IPS-18a (cell line): ENCODE data around the gene DCAF8.
"Not testable (repeated sequence)": the region's sequence is repeated elsewhere in the genome, so short reads cannot be mapped to it uniquely, and the experiment has no call there.

ENCODE experiments used
- H3K27ac ChIP-seq: one replicate; pipeline ENCODE4 v1.5.1; 2013; ENCODE audit warnings: low read length
- H3K27me3 ChIP-seq: one replicate; pipeline ENCODE4 v1.6.1; 2013; ENCODE audit warnings: mild to moderate bottlenecking, low read length; ENCODE audit not compliant: control insufficient read depth, insufficient read depth
- H3K36me3 ChIP-seq: one replicate; pipeline ENCODE4 v1.6.1; 2013; ENCODE audit warnings: low read depth, low read length; ENCODE audit not compliant: control insufficient read depth
- H3K4me1 ChIP-seq: one replicate; pipeline ENCODE4 v1.6.1; 2013; ENCODE audit warnings: low read depth, low read length; ENCODE audit not compliant: control insufficient read depth
- H3K4me3 ChIP-seq: one replicate; pipeline ENCODE4 v1.5.1; 2013; ENCODE audit warnings: low read length
- H3K9ac ChIP-seq: one replicate; pipeline ENCODE4 v1.6.1; 2013; ENCODE audit warnings: mild to moderate bottlenecking, low read length, moderate library complexity
- H3K9me3 ChIP-seq: one replicate; pipeline ENCODE4 v1.6.1; 2013; ENCODE audit warnings: low read depth, low read length; ENCODE audit not compliant: control insufficient read depth

DCAF8 gene

DNA sequence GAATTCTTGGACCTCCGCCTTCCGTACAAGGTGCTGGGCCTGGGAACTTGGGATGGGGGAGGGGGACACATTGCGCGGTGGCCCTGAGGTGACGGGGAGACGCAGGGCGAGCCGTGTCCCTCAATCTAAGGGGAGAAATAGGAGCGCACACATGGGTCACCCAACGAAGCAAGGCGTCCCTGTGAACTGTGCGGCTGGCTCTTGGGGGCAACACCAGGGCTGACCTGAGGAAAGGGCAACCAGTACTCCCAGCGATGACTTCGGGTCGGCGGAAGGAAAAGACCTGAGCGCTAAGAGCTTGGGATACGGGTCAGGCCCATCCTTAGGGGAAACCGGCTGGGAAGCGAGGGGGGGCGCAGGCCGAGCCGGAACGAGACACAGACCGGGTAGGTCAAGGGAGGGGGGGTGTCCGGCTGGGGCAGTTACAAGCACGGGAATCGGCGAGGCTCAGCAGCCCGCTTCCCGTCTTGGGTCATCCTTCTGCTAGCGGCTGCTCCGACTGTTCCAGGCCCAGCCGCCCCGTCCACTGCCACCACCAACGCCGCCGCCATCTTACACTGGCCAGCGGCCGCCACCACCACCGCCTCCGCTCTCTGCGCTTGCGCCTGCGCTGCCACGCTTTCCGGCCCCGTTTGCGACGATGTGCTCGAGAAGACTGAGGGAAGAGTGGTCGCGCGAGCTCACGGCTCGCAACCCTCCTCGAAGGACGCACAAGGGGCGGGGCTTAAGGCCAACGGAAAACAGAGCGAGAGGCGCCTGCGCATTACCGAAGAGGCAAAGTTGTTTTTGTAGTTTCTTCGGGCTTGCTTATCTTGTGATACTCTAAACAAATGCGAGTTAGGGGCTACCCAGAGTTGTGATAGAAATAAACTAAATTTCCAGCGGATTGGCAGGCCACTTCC, at the start of gene DCAF8:
Gene DCAF8, minus strand, starts transcription at position 657 of the 902 bp plus-strand sequence. CDS start 18,541 bp downstream, outside the sequence.
- H3K9me3 ChIP-seq: no peaks in the 10 kb centered on the region
- H3K4me1 ChIP-seq: peaks cover 22% of the 10 kb centered on the region
- H3K27ac ChIP-seq: peak within 1 kb of the TSS; percentile 91
- peak within 1 kb of the TSS; percentile 99 for H3K4me3 ChIP-seq
- peaks cover 7% of the 10 kb centered on the region for H3K36me3 ChIP-seq
- peak within 1 kb of the TSS; percentile 98 for H3K9ac ChIP-seq
- H3K27me3 ChIP-seq: no peaks in the 10 kb centered on the region

GRCh38 chr1:160309571-160309970, 47.2 kb upstream of the DCAF8 start:
- peaks cover 72% of the 10 kb centered on the region for H3K36me3 ChIP-seq
- H3K4me1 ChIP-seq: peaks cover 27% of the 10 kb centered on the region
- no peak overlapping the region for H3K4me3 ChIP-seq
- no peak overlapping the region for H3K9ac ChIP-seq
- no peaks in the 10 kb centered on the region for H3K27me3 ChIP-seq
- H3K27ac ChIP-seq: no peak overlapping the region
- H3K9me3 ChIP-seq: no peaks in the 10 kb centered on the region

- no peak overlapping the region for H3K4me3 ChIP-seq
- H3K36me3 ChIP-seq: peaks cover 72% of the 10 kb centered on the region
- no peak overlapping the region for H3K9ac ChIP-seq
- H3K27ac ChIP-seq: no peak overlapping the region
- H3K9me3 ChIP-seq: no peaks in the 10 kb centered on the region
- H3K27me3 ChIP-seq: no peaks in the 10 kb centered on the region
- H3K4me1 ChIP-seq: peaks cover 27% of the 10 kb centered on the region
Observed at GRCh38 chr1:160309185-160309557, 46.8 kb upstream of the DCAF8 start.

DNA sequence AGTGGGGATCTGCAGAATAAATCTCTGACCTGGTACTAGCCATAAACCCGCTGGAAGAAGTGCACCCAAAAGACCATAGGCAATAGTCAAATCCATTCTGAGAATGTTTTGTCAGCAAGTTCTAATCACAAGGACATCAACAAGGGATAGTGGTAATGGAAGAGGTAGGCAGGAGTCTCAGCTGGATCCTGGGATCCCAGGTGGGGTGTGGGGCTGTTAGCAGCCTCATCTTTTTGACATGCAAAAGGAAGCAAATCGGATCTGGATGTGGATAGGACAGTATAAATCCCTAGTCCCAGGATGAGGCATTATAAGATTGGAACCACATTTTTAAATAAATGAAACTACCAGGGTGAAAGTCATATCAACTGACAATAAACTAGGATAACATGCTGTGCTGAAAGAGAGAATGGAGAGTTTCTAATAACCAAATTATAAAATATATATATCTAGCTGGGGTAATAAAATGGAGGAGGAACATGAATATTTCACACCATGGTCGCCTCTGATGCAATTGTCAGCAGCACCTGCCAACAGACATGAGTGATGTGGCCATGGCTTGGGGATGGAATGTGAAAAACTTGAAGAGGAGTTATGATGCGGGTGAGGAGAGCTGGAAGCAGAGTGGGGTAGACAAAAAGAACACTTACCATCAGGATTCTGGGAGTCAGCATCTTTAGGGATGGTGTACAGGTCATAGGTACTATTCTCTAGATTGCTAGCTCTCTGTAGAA, 46.3 kb upstream of the DCAF8 start:
- Histone ChIP-seq H3K27ac (no peak overlapping the region), H3K27me3 (no peaks in the 10 kb centered on the region), H3K9me3 (no peaks in the 10 kb centered on the region), H3K4me1 (peaks cover 27% of the 10 kb centered on the region), H3K9ac (no peak overlapping the region), H3K36me3 (peaks cover 74% of the 10 kb centered on the region), H3K4me3 (no peak overlapping the region)

- Histone ChIP-seq H3K4me1 (peaks cover 27% of the 10 kb centered on the region), H3K36me3 (peaks cover 73% of the 10 kb centered on the region), H3K27ac (peak overlapping the region; percentile 1), H3K27me3 (no peaks in the 10 kb centered on the region), H3K9ac (no peak overlapping the region), H3K9me3 (no peaks in the 10 kb centered on the region), H3K4me3 (peak overlapping the region; percentile 33)
Observed at GRCh38 chr1:160307118-160307791, 44.9 kb upstream of the DCAF8 start.

DNA sequence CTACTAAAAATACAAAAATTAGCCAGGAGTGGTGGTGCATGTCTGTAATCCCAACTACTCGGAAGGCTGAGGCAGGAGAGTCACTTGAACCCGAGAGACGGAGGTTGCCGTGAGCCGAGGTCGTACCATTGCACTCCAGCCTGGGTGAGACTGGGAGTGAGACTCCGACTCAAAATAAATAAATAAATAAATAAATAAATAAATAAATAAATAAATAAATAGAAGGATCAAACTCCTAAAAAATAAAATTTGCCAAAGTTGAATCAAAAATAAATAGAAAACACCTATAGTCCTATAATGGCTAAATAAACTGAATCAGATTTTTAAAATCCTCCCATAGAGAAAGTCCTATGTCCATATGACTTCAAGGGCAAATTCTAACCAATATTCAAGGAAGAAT, 37.8 kb upstream of the DCAF8 start:
- peaks cover 69% of the 10 kb centered on the region for H3K36me3 ChIP-seq
- H3K27me3 ChIP-seq: no peaks in the 10 kb centered on the region
- no peaks in the 10 kb centered on the region for H3K4me1 ChIP-seq
- no peak overlapping the region for H3K9ac ChIP-seq
- H3K4me3 ChIP-seq: no peak overlapping the region
- no peaks in the 10 kb centered on the region for H3K9me3 ChIP-seq
- H3K27ac ChIP-seq: no peak overlapping the region

DNA sequence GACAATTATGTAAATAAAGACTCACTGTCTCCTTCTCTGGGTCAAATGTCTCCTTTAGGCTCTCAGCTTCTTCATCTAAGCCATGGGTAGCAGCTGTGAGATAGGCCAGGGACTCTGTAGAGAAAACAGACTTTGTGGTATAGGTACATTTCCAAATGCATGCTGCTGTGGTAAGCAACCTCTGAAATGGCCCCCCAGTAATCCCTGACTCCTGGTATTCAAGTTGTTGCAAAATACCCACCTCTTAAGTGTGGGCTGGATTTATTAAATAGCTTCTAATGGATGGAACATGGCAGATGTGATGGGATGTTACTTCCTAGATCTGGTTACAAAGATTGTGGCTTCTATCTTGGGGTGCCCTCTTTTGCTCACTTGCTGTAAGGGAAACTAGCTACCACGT, 33.7 kb upstream of the DCAF8 start:
- Histone ChIP-seq H3K4me1 (no peaks in the 10 kb centered on the region), H3K27ac (no peak overlapping the region), H3K36me3 (peaks cover 88% of the 10 kb centered on the region), H3K27me3 (no peaks in the 10 kb centered on the region), H3K9ac (no peak overlapping the region), H3K9me3 (no peaks in the 10 kb centered on the region), H3K4me3 (no peak overlapping the region)

- Histone ChIP-seq H3K36me3 (peaks cover 92% of the 10 kb centered on the region), H3K9ac (no peak overlapping the region), H3K9me3 (no peaks in the 10 kb centered on the region), H3K27me3 (no peaks in the 10 kb centered on the region), H3K4me1 (no peaks in the 10 kb centered on the region), H3K27ac (no peak overlapping the region), H3K4me3 (no peak overlapping the region)
Observed at GRCh38 chr1:160293020-160293968, 30.9 kb upstream of the DCAF8 start.

DNA sequence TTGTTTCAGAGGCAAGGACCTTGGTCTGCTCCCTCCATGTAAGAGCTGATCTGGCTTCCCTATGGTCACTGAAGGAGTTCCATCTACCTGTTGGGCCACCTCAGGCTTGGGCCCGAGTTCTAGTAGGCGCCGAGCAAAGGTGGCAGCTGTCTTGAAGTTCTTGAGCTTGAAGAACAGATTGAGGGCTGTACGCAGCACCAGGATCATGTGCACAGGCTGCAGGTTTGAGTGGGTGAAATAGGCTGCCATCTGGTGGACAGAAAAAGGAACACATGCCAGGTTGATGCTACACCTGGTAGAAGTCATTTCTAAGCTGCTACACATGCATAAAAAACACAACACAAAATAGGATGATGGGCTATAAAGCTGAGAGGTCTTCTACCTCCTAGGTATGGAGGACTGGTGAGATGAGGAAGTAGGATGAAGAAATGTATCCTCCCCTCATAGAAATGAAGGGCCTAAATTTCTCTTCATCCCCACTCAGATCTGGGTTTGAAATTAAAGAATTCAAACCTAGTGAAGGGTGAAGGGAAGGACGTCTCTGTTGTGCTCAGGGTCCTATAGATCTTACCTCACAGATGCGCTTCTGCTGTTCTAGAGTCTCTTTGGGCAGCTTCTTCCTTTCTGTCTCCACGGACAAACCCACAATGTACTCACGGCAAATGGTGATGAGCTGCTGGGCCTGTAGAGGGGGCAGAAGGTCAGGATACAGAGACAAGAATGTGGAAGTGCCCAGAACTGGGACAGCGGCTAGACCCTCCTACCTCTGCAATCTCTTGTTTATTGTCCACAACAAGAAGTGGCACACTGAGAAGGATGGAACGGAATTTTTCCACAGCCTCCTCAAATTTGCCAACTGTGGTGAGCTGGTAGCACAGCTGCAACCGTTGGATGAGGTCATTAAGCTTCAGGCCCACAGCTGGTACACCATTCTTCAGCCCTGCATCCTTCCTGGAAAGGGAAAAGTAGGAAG, 29.2 kb upstream of the DCAF8 start:
- Histone ChIP-seq H3K27ac (no peak overlapping the region), H3K4me1 (no peaks in the 10 kb centered on the region), H3K9me3 (no peaks in the 10 kb centered on the region), H3K4me3 (no peak overlapping the region), H3K36me3 (peaks cover 75% of the 10 kb centered on the region), H3K9ac (no peak overlapping the region), H3K27me3 (no peaks in the 10 kb centered on the region)

- not testable (repeated sequence) for H3K9me3 ChIP-seq, H3K27me3 ChIP-seq, H3K4me3 ChIP-seq, H3K27ac ChIP-seq, H3K9ac ChIP-seq, H3K4me1 ChIP-seq
- peaks cover 39% of the 10 kb centered on the region for H3K36me3 ChIP-seq
Observed at GRCh38 chr1:160287769-160288168, 25.4 kb upstream of the DCAF8 start.
